Occipital lobe (tissue), 2 donors: ENCODE data around the gene LASP1. TPM values are rescaled to one million over a fixed set of nuclear protein-coding genes. Genes with fewer than 3 reads are reported as not detected.
"Not testable (repeated sequence)": the region's sequence is repeated elsewhere in the genome, so short reads cannot be mapped to it uniquely, and the experiment has no call there.

Experiments used
- DNase-seq: peaks from one replicate; lab custom pipeline; 2025; lab: John Stamatoyannopoulos, UW
- total RNA-seq: library from RNA; depleted of rRNA; stranded (reverse); fragments of >200 nt; gene quantifications from one replicate; pipeline ENCODE4 v1.2.3, GENCODE V29; 2014

Gene LASP1
- total RNA-seq, 1 donor from 2014 or later: 49.4 TPM

DNA sequence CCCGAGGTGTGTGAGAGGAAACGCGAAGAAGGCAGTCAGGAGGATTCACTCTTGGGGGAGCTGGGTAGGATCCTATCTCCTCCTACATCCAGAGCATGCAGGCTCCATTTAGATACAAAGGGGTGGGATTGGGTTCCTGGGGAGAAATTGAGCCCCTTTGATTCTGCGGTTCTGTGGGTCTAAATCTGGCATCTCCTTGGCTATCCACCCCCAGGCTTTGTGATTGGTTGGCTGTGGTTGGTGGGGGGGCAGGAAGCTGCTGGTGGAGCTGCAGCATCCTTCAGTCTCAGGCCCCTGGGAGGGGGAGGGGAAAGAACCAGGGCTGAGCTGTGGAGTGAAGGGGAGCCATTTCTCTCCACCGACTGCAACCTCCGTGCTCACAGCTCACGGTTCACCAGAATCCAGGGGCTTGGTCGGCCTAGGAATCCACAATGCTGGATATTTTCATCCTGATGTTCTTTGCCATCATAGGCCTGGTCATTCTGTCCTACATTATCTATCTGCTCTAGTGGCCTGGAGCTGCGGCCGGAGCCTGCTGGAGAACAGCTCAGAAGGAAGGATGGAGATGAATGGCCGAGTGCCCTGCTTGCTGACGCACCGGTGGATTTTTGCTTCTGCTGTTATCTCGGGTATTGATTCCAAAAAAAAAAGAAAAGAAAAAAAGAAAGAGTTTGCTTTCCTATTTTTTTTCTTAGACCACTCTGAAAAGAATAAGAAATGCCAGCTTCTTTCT lies 55.6 kb downstream of the LASP1 start, which contains the start of gene LASP1NB:
Gene LASP1NB, plus strand, starts transcription at position 352 of the 733 bp plus-strand sequence.
- DNase-seq: peak; percentile 88

DNA sequence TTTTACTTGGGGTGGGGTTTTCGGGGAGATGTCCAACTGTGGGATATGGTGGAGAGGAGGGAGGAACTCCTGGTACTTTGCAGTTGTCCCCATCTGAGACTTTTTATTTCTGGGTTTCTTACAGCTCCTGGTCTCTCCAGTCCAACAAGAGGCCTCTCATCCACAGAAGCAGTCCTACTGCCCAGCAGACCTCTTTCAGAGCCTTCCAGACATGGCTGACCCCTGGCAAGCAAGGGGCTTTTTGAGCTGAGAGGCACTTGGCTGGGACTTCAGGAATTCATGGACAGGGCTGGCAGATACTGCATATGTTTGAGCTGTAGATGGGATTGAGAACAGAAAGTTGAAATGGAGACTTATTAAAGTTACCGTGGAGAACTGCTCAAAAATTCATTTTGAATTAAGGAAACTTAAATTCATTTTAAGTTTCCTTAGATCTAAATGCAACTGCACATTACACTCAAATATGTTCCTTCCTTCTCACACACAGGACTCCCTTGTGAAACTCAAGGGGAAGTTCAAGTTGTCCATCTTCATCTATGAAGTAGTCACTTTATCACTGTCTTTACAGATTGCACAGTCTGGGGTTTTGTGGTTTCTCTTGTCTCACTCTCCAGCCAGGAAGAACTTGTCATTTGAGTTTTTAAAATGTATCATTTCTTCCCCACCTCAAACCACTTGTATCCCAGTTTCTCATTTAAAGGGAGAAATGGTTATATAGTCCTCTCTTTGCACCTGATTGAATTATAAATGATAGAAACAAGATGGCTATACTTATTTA lies 56.6 kb downstream of the LASP1 start:
- DNase-seq: no peak

- DNase-seq: not testable (repeated sequence)
These were observed 60.9 kb downstream of the LASP1 start for GRCh38 chr17:38930782-38931181.

DNA sequence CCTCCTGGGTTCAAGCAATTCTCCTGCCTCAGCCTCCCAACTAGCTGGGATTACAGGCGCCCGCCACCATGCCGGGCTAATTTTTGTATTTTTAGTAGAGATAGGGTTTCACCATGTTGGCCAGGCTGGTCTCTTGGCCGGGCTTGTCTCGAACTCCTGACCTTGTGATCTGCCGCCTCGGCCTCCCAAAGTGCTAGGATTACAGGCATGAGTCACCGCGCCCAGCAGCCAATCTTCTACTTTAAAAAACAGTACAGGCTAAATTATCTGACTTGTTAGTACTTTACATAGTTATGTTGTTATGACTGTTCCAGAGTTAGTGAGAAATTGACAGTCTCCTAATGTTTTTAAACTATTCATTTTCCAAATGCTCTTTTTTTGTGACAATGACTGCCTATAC lies 64.1 kb downstream of the LASP1 start:
- not testable (repeated sequence) for DNase-seq

DNA sequence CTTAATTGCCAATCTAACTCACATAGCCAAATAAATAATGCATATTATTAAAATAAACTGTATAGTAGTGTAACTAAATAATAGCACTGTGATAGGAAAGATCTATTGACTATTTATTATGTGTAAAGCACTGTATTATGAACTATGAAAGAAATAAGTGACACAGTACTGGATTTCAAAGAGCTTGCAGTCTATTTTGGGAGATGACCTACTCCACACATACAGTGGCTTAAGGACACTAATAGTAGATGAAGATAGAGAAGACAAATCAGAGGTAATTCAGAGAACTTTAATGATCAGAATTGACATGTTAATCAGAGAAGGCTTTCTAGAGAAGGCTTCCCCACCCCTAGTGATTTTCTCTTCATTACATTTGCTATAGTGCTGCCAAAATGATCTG lies 70.1 kb downstream of the LASP1 start:
- no peak for DNase-seq

- DNase-seq: no peak
These were observed 70.5 kb downstream of the LASP1 start for GRCh38 chr17:38940404-38940803.

DNA sequence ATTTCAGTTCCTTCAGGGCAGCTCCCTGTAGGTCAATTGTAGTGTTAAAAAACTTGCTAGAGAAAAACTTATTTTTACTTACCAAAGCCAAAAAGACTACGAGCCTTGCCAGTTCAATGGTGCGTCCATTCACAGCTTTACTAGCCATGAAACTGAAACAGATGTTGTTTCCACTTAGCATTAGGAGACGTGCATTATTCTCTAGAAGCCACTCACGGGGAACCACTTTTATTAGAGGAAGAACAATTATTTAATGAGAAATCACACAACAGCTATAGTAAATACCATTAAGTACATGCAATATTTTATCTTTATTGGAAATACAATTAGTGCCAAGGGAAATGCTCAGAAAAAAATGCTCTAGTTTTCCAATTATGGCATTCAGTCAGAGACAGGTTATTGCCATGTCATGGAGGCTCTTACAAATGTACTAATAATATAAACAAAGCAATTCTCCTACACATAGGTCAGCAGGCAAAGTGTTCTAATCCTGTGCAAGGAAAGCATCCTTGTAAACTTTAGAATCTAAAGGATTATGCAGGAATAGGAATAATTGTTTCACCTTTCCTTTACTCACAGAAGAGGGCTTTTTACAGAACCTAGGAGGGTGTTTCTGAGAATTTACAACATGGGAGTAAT lies 73.0 kb downstream of the LASP1 start:
- DNase-seq: no peak

GRCh38 chr17:38943607-38944006 lies 73.7 kb downstream of the LASP1 start:
- DNase-seq: no peak

GRCh38 chr17:38947189-38947588 lies 77.3 kb downstream of the LASP1 start:
- DNase-seq: no peak

DNA sequence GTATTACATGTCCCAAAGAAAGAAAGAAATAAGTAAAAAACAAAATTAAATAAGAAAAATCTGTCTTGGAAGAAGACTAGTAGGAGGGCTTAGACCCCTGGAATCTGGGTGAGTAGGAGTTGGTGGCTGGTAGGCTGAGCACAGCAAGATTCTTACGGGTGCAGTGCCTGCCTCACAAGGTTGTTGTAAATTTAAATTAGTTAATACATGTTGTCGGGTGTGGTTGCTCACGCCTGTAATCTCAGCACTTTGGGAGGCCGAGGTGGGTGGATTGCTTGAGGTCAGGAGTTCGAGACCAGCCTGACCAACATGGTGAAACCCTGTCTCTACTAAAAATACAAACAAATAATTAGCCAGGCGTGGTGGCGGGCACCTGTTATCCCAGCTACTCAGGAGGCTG lies 83.9 kb downstream of the LASP1 start:
- DNase-seq: not testable (repeated sequence)

- DNase-seq: no peak
These were observed 88.5 kb downstream of the LASP1 start for GRCh38 chr17:38958326-38958725.

DNA sequence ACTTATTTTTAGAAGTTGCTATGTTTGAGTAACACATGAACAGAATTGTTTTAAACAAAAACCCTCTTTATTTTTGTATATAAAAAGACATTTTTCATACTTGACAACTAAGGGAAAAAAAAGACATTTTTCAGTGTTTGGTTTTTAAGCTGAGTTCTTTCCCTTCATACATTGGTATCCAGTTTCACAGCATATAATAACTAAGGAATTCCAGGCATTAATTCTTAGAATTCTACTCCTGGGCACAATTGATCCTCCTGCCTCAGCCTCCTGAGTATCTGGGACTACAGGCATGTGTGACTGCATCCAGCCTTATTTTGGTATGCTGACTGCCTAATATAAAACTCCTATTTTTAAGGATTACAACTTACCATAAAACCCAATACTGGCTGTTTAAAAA lies 88.9 kb downstream of the LASP1 start:
- DNase-seq: no peak

DNA sequence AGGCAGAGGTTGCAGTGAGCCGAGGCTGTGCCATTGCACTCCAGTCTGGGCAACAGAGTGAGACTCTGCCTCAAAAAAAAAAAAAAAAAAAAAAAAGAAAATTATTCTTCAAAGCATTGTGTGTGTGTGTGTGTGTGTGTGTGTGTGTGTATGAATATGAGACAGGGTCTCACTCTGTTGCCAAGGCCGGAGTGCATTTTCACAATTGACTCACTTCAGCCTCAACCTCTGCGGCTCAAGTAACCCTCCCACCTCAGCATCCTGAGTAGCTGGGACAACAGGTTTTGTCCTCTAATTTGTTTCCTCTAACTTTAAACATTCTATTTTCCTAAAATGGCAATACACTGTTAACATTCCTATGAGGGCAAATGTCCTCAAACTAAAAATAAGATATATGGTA lies 89.7 kb downstream of the LASP1 start:
- DNase-seq: no peak

GRCh38 chr17:38960402-38960801 lies 90.5 kb downstream of the LASP1 start:
- no peak for DNase-seq

DNA sequence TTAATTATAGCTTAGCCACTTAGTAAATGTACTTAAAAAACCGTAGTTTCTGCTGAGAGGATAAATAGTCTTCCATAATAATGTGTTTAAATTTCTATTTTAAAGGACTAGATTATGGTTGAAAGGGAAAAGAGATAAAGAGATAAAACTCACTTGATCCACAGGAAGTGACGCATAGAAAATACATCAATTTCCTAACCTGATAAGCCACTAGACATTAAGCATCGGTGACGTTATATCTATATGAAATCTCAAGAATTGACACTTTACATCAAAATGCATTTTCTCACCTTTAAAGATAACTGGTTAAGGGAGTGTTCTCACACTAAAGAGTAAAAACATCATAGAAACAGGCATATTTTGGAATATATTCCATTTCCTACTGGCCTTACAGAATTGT lies 91.6 kb downstream of the LASP1 start:
- no peak for DNase-seq

DNA sequence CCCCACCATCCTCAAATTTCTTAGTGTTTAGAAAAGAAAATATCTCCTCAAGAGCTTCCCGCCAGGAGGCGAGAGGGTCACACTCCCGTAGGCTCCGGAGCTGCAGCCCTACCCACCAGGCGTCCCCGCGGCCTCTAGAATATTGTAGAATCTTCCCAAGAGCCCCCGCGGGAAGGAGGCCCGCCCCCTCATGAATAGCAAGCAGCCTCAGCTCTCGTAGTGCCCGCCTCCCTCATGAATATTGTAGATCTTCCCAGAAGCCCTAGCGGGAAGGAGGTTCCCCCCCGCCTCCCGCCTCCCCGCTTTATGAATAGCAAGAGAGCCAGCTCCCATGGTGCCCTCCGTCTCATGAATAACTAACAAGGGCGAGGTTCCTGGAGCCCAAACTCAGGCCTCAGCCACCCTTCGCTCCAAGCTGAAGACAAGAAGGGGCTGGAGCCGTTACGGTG lies 97.5 kb downstream of the LASP1 start, which contains the start of gene FBXO47:
Gene FBXO47, minus strand, starts transcription at position 114 of the 449 bp plus-strand sequence. CDS start 4,378 bp downstream, outside the sequence.
- peak; percentile 80 for DNase-seq

- DNase-seq: no peak
These were observed 99.4 kb downstream of the LASP1 start for GRCh38 chr17:38969281-38969680.

DNA sequence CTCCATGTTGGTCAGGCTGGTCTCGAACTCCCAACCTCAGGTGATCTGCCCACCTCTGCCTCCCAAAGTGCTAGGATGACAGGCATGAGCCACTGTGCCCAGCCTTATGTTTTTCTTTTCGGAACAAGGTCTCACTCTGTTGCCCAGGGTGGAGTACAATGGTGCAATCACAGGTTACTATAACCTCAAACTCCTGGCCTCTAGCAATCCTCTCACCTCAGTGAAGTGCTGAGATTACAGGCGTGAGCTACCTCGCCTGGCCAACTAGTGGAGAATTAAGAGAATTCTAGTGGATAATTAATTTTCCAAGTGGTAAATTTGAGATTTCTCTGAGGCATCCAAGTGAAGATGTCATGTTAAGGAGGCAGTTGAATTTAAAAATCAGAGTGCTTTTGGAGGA lies 100.3 kb downstream of the LASP1 start:
- DNase-seq: no peak

- no peak for DNase-seq
These were observed 100.9 kb downstream of the LASP1 start for GRCh38 chr17:38970804-38971203.
